Duodenal mucosa (tissue), 2 donors: Measurements from ENCODE around the gene CUX1.

Experiments
- H3K27ac ChIP-seq: one replicate; pipeline ENCODE4 v1.7.0; 2013; ENCODE audit warnings: low read depth, low read length
- H3K27me3 ChIP-seq, 2 donors: one replicate each; pipeline ENCODE4 v1.7.0; 2013; ENCODE audit warnings: low read length in 2 of 2, control low read depth in 1 of 2; ENCODE audit not compliant: insufficient read depth in 2 of 2, control insufficient read depth in 1 of 2
- H3K36me3 ChIP-seq, 2 donors: one replicate each; pipeline ENCODE4 v1.7.0; 2013; ENCODE audit warnings: low read length in 2 of 2, control low read depth in 1 of 2; ENCODE audit not compliant: insufficient read depth in 2 of 2, control insufficient read depth in 1 of 2
- H3K4me1 ChIP-seq, 2 donors: one replicate each; pipeline ENCODE4 v1.7.0; 2013; ENCODE audit warnings: low read length in 2 of 2, control low read depth in 1 of 2; ENCODE audit not compliant: insufficient read depth in 2 of 2, control insufficient read depth in 1 of 2
- H3K4me3 ChIP-seq, 2 donors: one replicate each; pipeline ENCODE4 v1.7.0; 2013; ENCODE audit warnings: low read length in 2 of 2, low read depth in 1 of 2
- H3K9ac ChIP-seq, 2 donors: one replicate each; pipeline ENCODE4 v1.7.0; 2013; ENCODE audit warnings: low read length in 2 of 2, low read depth in 1 of 2
- H3K9me3 ChIP-seq, 2 donors: one replicate each; pipeline ENCODE4 v1.7.0; 2013; ENCODE audit warnings: low read length in 2 of 2, control low read depth in 1 of 2; ENCODE audit not compliant: control insufficient read depth in 1 of 2

The CUX1 gene

GRCh38 chr7:101781439-101781838 is 36.0 kb upstream of the CUX1 start:
- H3K9ac ChIP-seq, result no peak overlapping the region
- H3K27ac ChIP-seq, result no peak overlapping the region
- H3K9me3 ChIP-seq, result no peaks in the 10 kb centered on the region
- no peaks in the 10 kb centered on the region for H3K27me3 ChIP-seq
- H3K4me1 ChIP-seq, result peaks cover 15 to 19% of the 10 kb centered on the region in 2 donors
- no peak overlapping the region for H3K4me3 ChIP-seq
- H3K36me3 ChIP-seq, result no peaks in the 10 kb centered on the region

DNA sequence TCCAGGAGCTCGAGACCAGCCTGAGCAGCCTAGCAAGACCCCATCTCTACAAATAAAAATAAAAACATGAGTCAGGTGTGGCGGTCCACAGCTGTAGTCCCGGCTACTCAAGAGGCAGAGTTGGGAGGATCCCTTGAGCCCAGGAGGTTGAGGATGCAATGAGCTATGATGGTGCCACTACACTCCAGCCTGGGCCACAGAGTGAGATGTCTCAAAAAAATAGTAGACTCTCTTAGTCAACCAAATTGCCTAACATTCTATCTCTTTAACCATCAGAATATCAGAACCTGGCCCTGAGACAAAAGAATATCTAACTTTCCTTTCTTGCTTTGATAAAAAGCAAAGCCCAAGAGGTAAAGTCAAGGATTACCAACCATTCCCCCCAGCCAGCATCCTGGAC is 35.0 kb upstream of the CUX1 start:
- H3K27me3 ChIP-seq, result no peaks in the 10 kb centered on the region
- no peaks in the 10 kb centered on the region for H3K9me3 ChIP-seq
- no peak overlapping the region for H3K27ac ChIP-seq
- peaks cover 15 to 19% of the 10 kb centered on the region in 2 donors for H3K4me1 ChIP-seq
- H3K36me3 ChIP-seq, result no peaks in the 10 kb centered on the region
- no peak overlapping the region for H3K9ac ChIP-seq
- no peak overlapping the region for H3K4me3 ChIP-seq

GRCh38 chr7:101782896-101783295 is 34.5 kb upstream of the CUX1 start:
- Histone ChIP-seq H3K9ac (no peak overlapping the region), H3K4me3 (no peak overlapping the region), H3K27ac (no peak overlapping the region), H3K36me3 (no peaks in the 10 kb centered on the region), H3K27me3 (no peaks in the 10 kb centered on the region), H3K9me3 (no peaks in the 10 kb centered on the region), H3K4me1 (peaks cover 15 to 19% of the 10 kb centered on the region in 2 donors)

GRCh38 chr7:101783381-101784181 is 33.8 kb upstream of the CUX1 start:
- peaks cover 15 to 19% of the 10 kb centered on the region in 2 donors for H3K4me1 ChIP-seq
- peak overlapping the region; percentile 5 to 27 for H3K4me3 ChIP-seq
- H3K9ac ChIP-seq, result peak overlapping the region in 1 of 2 donors; percentile 30
- no peaks in the 10 kb centered on the region for H3K27me3 ChIP-seq
- no peaks in the 10 kb centered on the region for H3K36me3 ChIP-seq
- H3K9me3 ChIP-seq, result no peaks in the 10 kb centered on the region
- no peak overlapping the region for H3K27ac ChIP-seq

- Histone ChIP-seq H3K9me3 (no peaks in the 10 kb centered on the region), H3K27ac (no peak overlapping the region), H3K27me3 (no peaks in the 10 kb centered on the region), H3K9ac (peak overlapping the region in 1 of 2 donors; percentile 30), H3K4me1 (peaks cover 15 to 19% of the 10 kb centered on the region in 2 donors), H3K36me3 (no peaks in the 10 kb centered on the region), H3K4me3 (peak overlapping the region; percentile 27 to 29)
Observed at GRCh38 chr7:101784292-101785127, 32.9 kb upstream of the CUX1 start.

DNA sequence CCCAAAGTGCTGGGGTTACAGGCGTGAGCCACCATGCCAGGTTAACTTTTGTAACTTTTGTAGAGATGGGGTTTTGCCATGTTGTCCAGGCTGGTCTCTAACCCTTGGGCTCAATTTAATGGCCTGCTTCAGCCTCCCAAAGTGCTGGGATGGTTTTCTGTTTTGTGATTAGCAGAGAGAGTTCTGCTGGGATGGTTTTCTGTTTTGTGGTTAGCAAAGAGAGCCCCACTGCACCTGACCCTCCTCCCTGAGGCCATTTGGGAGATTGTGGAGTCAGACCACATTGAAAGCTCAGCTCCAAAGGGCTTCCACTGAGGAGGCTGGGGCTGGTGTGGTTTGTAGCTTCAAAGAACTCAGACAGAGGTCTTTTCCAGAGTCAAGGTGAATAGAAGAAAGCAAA is 29.6 kb upstream of the CUX1 start:
- H3K4me1 ChIP-seq, result peaks cover 15 to 19% of the 10 kb centered on the region in 2 donors
- H3K9ac ChIP-seq, result no peak overlapping the region
- no peak overlapping the region for H3K27ac ChIP-seq
- no peaks in the 10 kb centered on the region for H3K36me3 ChIP-seq
- H3K9me3 ChIP-seq, result no peaks in the 10 kb centered on the region
- no peak overlapping the region for H3K4me3 ChIP-seq
- no peaks in the 10 kb centered on the region for H3K27me3 ChIP-seq

DNA sequence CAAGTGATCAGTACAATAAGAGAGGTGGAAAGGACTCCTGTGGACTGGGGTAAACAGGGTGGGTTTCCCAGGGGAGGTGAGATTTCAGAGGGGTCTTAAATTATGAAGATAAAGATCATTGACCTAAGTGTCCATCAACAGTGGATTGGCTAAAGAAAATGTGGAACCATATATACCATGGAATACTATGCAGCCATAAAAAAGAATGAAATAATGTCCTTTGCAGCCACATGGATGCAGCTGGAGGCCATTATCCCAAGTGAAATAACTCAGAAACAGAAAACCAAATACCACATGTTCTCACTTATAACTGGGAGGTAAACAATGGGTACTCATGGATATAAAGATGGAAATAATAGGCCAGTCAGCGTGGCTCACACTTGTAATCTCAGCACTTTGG is 28.9 kb upstream of the CUX1 start:
- Histone ChIP-seq H3K4me1 (peaks cover 10 to 14% of the 10 kb centered on the region in 2 donors), H3K9ac (no peak overlapping the region), H3K4me3 (no peak overlapping the region), H3K27ac (no peak overlapping the region), H3K9me3 (no peaks in the 10 kb centered on the region), H3K27me3 (no peaks in the 10 kb centered on the region), H3K36me3 (no peaks in the 10 kb centered on the region)

- H3K4me3 ChIP-seq, result no peak overlapping the region
- no peak overlapping the region for H3K9ac ChIP-seq
- H3K36me3 ChIP-seq, result no peaks in the 10 kb centered on the region
- no peak overlapping the region for H3K27ac ChIP-seq
- no peaks in the 10 kb centered on the region for H3K9me3 ChIP-seq
- H3K4me1 ChIP-seq, result no peaks in the 10 kb centered on the region
- H3K27me3 ChIP-seq, result no peaks in the 10 kb centered on the region
Observed at GRCh38 chr7:101790566-101791293, 26.7 kb upstream of the CUX1 start.

DNA sequence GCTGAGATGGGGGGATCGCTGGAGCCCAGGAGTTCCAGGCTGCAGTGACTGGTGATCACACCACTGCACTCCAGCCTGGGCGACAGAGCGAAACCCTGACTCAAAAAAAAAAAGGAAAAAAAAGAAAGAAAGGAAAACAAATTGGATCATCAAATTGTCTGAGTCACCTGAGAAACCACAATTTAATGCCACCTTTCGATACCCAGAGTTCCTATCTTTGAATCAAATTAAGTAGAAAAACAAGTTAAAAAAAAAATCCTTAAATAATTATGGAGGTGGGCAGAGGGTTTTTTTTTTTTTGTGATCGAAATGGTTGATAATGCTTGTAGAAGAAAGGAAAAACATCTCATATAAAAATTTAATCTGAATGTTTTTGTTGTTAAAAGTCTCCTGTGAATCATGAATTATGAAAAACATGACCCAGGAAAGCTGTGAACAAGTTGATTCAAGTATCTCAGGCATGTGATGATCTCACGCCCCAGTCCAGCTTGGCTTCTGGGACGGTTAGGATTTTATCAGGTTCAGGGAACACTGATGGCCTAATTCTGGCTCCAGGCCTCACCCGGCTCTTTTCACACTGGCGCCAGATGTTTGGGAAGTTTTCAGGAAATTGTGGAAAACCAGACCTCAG is 25.3 kb upstream of the CUX1 start:
- no peaks in the 10 kb centered on the region for H3K4me1 ChIP-seq
- H3K9me3 ChIP-seq, result no peaks in the 10 kb centered on the region
- no peaks in the 10 kb centered on the region for H3K36me3 ChIP-seq
- no peak overlapping the region for H3K27ac ChIP-seq
- no peaks in the 10 kb centered on the region for H3K27me3 ChIP-seq
- H3K4me3 ChIP-seq, result no peak overlapping the region
- H3K9ac ChIP-seq, result no peak overlapping the region
